Esophagus (tissue), 2 donors: Measurements from ENCODE around the gene PALM2AKAP2. TPM values are rescaled to one million over a fixed set of nuclear protein-coding genes. Genes with fewer than 3 reads are reported as not detected.

Source experiments
- H3K27ac ChIP-seq, 2 donors: one replicate each; pipeline ENCODE4 v1.5.1; 2013; ENCODE audit warnings: low read depth in 2 of 2, mild to moderate bottlenecking in 2 of 2, inconsistent platforms in 1 of 2, low read length in 1 of 2, moderate library complexity in 1 of 2
- H3K27me3 ChIP-seq, 2 donors: one replicate each; pipeline ENCODE4 v1.6.1; 2013; ENCODE audit warnings: low read length in 2 of 2, control low read depth in 1 of 2, mild to moderate bottlenecking in 1 of 2; ENCODE audit not compliant: insufficient read depth in 2 of 2, control insufficient read depth in 1 of 2
- H3K36me3 ChIP-seq, 2 donors: one replicate each; pipeline ENCODE4 v1.6.1; 2013; ENCODE audit warnings: low read length in 1 of 2; ENCODE audit not compliant: control insufficient read depth in 2 of 2, insufficient read depth in 2 of 2
- H3K4me1 ChIP-seq, 2 donors: one replicate each; pipeline ENCODE4 v1.6.1; 2013; ENCODE audit warnings: low read length in 1 of 2; ENCODE audit not compliant: control insufficient read depth in 2 of 2, insufficient read depth in 2 of 2
- H3K4me3 ChIP-seq, 2 donors: one replicate each; pipeline ENCODE4 v1.5.1; 2013; ENCODE audit warnings: low read length in 2 of 2, mild to moderate bottlenecking in 2 of 2, low read depth in 1 of 2, moderate library complexity in 1 of 2
- H3K9me3 ChIP-seq, 2 donors: one replicate each; pipeline ENCODE4 v1.6.1; 2013; ENCODE audit warnings: mild to moderate bottlenecking in 2 of 2, low read depth in 1 of 2, low read length in 1 of 2, moderate library complexity in 1 of 2; ENCODE audit not compliant: control insufficient read depth in 2 of 2, insufficient read depth in 1 of 2
- whole genome bisulfite sequencing, 2 donors: extraction: QIAGEN DNeasy Blood & Tissue Kit; methylation state at CpG; one replicate each; pipeline ENCODE4 v1.1.7; 2013; 5-methylcytosine and 5-hydroxymethylcytosine counted together
- polyA plus RNA-seq, 2 donors: library from polyadenylated mRNA; stranded (reverse); fragments of 200-250 nt; gene quantifications; one replicate each; pipeline ENCODE4 v1.2.3, GENCODE V29; 2013
- donor health status: healthy with polysubstance abuse.
- donor health status: Bipolar disorder and iron deficiency.

The PALM2AKAP2 gene
- polyA plus RNA-seq: under 1 TPM; 0.02 to 0.14 TPM

DNA sequence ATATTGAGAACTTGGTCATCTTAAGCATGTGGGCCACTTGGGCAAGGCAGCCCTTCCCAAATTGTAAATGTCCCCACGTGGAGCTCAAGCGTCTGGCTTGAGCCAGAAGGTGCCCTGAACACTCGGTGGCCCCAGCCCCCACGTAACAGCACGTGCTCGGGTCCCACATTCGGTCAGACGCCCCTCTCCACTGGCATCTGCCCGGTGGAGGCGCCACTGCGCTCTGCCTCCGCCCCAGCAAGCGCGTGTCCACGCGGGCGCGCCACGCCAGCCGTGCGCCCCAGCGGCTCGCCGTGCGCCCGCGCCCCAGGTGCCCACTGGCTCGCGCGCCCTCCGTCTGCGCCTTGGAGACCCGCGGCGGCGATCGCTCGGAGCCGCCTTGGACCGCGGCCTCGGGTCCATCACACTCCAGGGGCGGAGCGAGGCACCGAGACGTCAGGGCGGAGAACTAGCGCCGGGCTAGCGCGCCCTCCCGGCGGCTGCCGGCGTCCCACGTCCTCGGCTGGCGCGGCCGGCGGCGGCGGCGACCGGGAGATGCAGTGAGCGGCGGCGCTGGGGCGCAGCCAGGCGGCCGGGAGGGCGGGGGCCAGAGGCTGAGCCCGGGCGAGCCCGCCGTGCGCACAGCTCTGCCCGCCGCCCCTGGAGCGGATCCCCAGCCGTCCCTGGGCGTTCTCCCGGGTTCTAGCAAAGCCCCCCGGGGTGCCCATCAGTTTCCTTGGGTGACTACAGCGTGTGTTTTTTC is at the start of gene PALM2AKAP2:
PALM2AKAP2 (plus strand) TSS at position 488 of the 742 bp plus-strand sequence. CDS start 291 bp downstream, outside the sequence.
- Histone ChIP-seq H3K4me3 (peak within 1 kb of the TSS; percentile 43 to 54), H3K36me3 (no peaks in the 10 kb centered on the region), H3K9me3 (no peaks in the 10 kb centered on the region), H3K27ac (peak within 1 kb of the TSS in 1 of 2 donors; percentile 6), H3K27me3 (peaks cover 2 to 3% of the 10 kb centered on the region in 2 donors), H3K4me1 (no peaks in the 10 kb centered on the region)
- WGBS, 2 donors: 1 to 2% methylated on average over 73 to 85 of the region's 85 CpGs

- peaks cover 0 to 2% of the 10 kb centered on the region in 2 donors for H3K9me3 ChIP-seq
Measured at GRCh38 chr9:109730228-109730627, 49.8 kb upstream of the PALM2AKAP2 start.

DNA sequence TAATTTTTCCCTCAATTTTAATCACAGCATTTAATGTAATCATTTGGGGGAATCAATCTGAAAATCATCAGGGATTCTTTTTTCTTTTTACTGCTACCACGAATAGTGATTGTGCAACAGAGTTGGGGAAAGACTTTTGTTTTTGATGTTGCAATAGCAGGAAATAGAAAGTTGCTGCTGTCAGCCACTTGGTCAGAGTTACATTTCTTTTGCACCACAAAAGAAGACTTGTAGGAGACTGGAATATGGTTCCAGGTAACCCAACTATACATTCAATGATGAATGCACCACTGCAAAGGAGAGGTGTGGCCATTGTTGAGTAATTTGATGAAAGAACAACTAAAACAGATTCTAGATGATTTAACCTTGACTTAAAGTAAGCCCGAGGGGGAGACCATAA is 46.3 kb upstream of the PALM2AKAP2 start:
- Histone ChIP-seq H3K27ac (no peak overlapping the region), H3K27me3 (no peaks in the 10 kb centered on the region), H3K4me1 (peaks cover 0 to 2% of the 10 kb centered on the region in 2 donors), H3K36me3 (no peaks in the 10 kb centered on the region), H3K9me3 (no peaks in the 10 kb centered on the region), H3K4me3 (no peak overlapping the region)
- WGBS, 2 donors: 30 to 35% methylated on average over 2 of the region's 2 CpGs

More at GRCh38 chr9:109730228-109730627, 49.8 kb upstream of the PALM2AKAP2 start:
- H3K4me3 ChIP-seq: no peak overlapping the region
- 43 to 47% methylated on average over 3 of the region's 3 CpGs for WGBS, 2 donors
- no peak overlapping the region for H3K27ac ChIP-seq
- peaks cover 0 to 2% of the 10 kb centered on the region in 2 donors for H3K4me1 ChIP-seq
- no peaks in the 10 kb centered on the region for H3K36me3 ChIP-seq
- no peaks in the 10 kb centered on the region for H3K27me3 ChIP-seq

GRCh38 chr9:109734814-109735213 is 45.2 kb upstream of the PALM2AKAP2 start:
- peaks cover 0 to 2% of the 10 kb centered on the region in 2 donors for H3K4me1 ChIP-seq
- no peaks in the 10 kb centered on the region for H3K27me3 ChIP-seq
- no peak overlapping the region for H3K4me3 ChIP-seq
- no peaks in the 10 kb centered on the region for H3K9me3 ChIP-seq
- no peak overlapping the region for H3K27ac ChIP-seq
- H3K36me3 ChIP-seq: no peaks in the 10 kb centered on the region
- 75 to 80% methylated on average over 2 of the region's 2 CpGs for WGBS, 2 donors

- no peaks in the 10 kb centered on the region for H3K27me3 ChIP-seq
- H3K9me3 ChIP-seq: no peaks in the 10 kb centered on the region
- H3K4me3 ChIP-seq: no peak overlapping the region
- peaks cover 0 to 2% of the 10 kb centered on the region in 2 donors for H3K4me1 ChIP-seq
- 74 to 78% methylated on average over 6 of the region's 6 CpGs for WGBS, 2 donors
- H3K36me3 ChIP-seq: no peaks in the 10 kb centered on the region
- H3K27ac ChIP-seq: no peak overlapping the region
Measured at GRCh38 chr9:109735801-109736200, 44.2 kb upstream of the PALM2AKAP2 start.

DNA sequence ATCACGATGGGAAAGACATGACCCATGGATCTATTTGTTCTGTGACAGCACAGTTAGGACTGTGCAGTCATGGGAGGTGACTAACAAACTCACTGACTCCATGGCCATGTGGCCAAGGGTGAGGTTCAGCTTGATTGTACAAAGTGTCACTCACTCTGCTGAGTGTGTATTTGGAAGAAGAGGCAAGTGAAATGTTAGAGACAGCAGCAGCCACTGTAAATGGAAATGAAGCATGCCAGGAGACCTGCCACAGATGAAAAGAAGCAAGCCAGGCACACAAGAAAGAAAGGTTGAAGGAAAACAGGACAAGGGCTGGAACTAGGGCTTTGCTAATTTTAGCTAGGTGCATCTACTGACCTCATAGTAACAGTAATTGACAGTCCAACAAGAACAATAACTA is 42.7 kb upstream of the PALM2AKAP2 start:
- WGBS, 2 donors: 83% methylated on average over 1 of the region's 1 CpG
- Histone ChIP-seq H3K36me3 (no peaks in the 10 kb centered on the region), H3K4me3 (no peak overlapping the region), H3K27ac (no peak overlapping the region), H3K27me3 (no peaks in the 10 kb centered on the region), H3K9me3 (no peaks in the 10 kb centered on the region), H3K4me1 (peaks cover 0 to 2% of the 10 kb centered on the region in 2 donors)

DNA sequence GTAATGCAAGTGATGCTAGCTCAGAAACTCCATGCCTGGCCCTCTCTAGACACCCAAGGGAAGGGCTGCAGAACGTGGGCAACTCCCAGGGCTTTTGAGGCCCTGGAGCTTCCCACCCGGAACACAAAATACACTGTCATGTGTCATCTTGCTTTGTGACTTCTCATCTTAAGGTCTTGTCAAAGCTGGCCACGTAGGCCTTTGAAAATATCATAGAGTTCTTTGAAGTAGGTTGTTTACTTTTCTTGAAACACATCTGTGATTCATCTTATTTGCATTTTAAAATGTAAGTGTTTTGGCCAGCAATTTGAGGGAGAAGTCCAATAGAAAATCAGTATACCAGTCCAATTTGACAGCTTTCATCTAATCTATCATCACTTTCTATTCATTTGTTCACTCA is 40.2 kb upstream of the PALM2AKAP2 start:
- no peaks in the 10 kb centered on the region for H3K9me3 ChIP-seq
- no peaks in the 10 kb centered on the region for H3K27me3 ChIP-seq
- H3K4me3 ChIP-seq: no peak overlapping the region
- no peak overlapping the region for H3K27ac ChIP-seq
- no peaks in the 10 kb centered on the region for H3K36me3 ChIP-seq
- H3K4me1 ChIP-seq: no peaks in the 10 kb centered on the region
- WGBS, 2 donors: 41 to 44% methylated on average over 3 of the region's 3 CpGs

DNA sequence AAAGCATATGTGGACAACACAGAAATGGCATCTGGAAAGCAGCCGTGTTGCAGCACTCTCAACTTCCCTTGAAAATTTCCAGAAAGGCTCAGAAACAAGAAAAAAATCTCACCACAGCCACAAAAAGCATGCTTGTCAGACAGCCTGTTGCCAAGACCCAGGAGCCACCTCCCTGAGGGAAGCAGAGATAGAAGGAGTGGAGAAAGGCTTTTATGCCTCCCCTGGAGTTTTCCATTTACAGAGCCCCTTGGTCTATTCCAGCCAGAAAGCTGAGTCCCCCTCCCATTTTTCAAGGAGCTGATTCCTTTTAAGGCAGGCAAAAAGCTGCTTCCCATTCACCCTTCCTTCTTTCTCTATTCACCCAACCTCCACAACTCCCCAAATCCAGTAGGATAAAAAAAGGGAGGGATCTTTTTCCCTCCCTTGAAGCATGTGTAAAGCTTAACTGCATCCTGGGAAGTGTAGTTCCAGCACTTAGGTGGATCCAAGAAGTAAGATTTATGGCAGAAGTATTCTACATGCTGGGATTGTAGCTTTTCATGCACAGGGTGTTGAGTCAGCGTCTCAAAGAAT is 37.1 kb upstream of the PALM2AKAP2 start:
- no peaks in the 10 kb centered on the region for H3K36me3 ChIP-seq
- no peaks in the 10 kb centered on the region for H3K27me3 ChIP-seq
- no peaks in the 10 kb centered on the region for H3K4me1 ChIP-seq
- no peak overlapping the region for H3K4me3 ChIP-seq
- H3K9me3 ChIP-seq: no peaks in the 10 kb centered on the region
- WGBS, 2 donors: 58 to 63% methylated on average over 2 of the region's 2 CpGs
- no peak overlapping the region for H3K27ac ChIP-seq

DNA sequence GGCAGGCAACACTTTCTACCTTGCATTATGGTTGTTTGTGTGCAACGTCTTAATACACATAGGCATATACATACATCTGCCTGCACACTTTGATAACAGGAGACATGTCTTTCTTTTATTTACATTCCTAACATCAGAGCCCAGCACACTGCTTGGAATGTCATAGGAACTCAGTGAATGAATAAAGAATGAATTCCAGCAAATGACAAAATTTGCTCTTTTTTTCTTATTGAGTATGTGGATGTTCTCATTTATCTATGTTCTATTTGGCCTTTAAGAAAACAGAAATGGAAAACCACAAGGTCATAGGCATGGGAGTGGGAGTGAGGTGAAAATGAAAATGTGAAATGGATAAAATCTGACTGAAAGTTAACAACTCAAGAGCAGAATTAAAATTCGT is 36.3 kb upstream of the PALM2AKAP2 start:
- Histone ChIP-seq H3K9me3 (no peaks in the 10 kb centered on the region), H3K27me3 (no peaks in the 10 kb centered on the region), H3K4me1 (no peaks in the 10 kb centered on the region), H3K27ac (no peak overlapping the region), H3K4me3 (no peak overlapping the region), H3K36me3 (no peaks in the 10 kb centered on the region)
- WGBS, 2 donors: 65 to 80% methylated on average over 2 of the region's 2 CpGs
